NCI-H460 (cell line): Measurements from ENCODE around the gene RASD1. TPM values are rescaled to one million over a fixed set of nuclear protein-coding genes. Genes with fewer than 3 reads are reported as not detected.
"Not testable (repeated sequence)": the region's sequence is repeated elsewhere in the genome, so short reads cannot be mapped to it uniquely, and the experiment has no call there.

Source experiments
- DNase-seq: peaks from one replicate; pipeline ENCODE4 v3.0.0-alpha.2; 2016; ENCODE audit warnings: low read depth; ENCODE audit errors: extremely low read depth
- total RNA-seq: library from RNA; depleted of rRNA; stranded (reverse); fragments of >200 nt; shearing (Covaris generic); gene quantifications from 2 replicates; pipeline ENCODE4 v1.2.3, GENCODE V29; 2014

RASD1 gene
- total RNA-seq, 1 experiment from 2014 or later = 0.94 TPM

- DNase-seq = no peak
Observed at GRCh38 chr17:17499402-17500145, 3.4 kb upstream of the RASD1 start.

GRCh38 chr17:17498606-17499301 lies 2.6 kb upstream of the RASD1 start:
- DNase-seq = no peak

DNA sequence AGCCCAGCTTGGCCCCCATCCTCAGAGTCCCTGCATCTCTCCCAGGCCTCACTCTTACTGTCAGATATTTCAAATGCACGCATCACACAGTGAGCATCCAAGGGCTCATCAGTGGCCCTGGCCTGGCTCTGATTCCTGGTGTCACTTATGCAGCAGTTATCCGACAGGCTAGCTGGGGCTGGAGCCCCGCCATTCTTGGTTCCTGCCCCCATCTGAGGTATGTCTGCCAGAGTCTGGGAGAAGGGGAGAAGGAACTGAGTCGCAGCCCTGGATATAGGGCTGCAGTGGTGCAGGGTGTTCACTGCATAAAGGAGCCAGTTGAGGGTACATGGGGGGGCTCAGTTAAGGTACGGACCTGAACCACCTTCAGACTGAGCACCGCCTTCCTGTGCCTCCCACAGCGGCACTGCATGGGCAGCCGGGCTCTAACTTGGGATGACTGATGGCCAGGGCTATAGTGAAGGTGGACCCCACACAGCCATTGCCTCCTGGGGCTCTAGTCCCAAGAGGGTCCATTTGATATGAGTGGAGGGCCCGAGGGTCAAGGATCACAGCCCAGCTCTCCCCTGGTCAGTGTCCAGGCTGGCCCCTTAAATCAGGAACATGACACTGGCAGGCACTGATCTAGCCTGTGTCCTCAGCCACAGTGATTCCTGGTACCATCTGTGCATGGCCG lies 1.8 kb upstream of the RASD1 start:
- no peak for DNase-seq

DNA sequence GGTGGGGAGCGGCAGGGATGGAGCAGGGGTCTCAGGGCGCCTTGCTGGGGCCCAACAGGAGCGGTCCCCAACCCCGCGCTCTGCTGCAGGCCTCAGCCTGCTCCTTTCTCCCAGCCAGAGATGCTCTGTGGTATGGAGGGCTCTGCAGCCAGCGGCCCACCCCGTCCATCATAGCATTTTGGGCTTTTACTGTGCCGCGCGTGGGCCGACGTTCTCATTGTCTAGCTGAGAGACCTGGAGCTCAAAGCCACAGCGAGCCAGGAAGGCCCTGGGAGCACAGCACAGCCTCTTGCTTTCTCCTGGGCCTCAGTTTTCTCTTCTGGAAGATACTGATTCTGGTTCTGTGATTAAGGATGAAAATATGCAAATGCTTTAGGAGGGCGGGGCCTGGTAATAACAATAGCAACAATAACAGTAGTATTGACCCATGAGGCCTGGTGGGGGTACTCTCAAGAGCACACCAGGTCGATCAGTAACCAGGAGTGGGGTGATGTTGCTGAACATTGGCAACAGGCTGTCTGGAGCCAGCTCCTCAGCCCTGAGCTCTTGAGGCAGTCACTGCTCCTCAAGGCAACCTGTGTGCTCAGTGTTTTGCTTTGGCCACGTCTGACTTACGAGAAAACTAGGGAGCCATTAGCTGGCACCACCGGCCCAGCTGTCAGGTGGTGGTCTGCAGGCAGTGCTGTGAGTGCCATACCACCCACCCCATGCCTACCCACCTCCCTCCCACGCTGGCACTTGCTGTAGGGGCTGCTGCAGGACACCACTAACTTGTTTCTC lies 1.1 kb upstream of the RASD1 start:
- DNase-seq = no peak

- DNase-seq = no peak
Observed at GRCh38 chr17:17495536-17496188, 533 bp downstream of the RASD1 start.

- DNase-seq = no peak
Observed at GRCh38 chr17:17494870-17495535, 1.2 kb downstream of the RASD1 start.

DNA sequence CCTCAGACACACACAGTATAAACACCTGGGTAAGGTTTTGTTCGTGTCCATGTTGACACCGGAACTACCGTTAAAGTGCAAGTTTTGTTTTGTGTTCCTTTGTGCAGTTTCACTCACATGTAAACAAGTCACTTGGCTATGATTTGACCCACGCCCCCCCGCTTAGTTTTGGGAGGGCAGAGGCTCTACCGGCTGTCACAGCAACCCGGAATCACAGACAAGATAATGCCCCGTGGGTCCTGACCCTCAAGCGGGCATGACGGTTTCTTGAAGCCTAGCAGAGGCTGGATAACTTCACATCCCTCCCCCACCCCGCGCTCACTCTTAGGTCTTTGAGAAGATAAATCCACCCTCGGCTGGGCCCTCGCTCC lies 1.7 kb downstream of the RASD1 start:
- no peak for DNase-seq

- DNase-seq = no peak
Observed at GRCh38 chr17:17493986-17494466, 2.2 kb downstream of the RASD1 start.

DNA sequence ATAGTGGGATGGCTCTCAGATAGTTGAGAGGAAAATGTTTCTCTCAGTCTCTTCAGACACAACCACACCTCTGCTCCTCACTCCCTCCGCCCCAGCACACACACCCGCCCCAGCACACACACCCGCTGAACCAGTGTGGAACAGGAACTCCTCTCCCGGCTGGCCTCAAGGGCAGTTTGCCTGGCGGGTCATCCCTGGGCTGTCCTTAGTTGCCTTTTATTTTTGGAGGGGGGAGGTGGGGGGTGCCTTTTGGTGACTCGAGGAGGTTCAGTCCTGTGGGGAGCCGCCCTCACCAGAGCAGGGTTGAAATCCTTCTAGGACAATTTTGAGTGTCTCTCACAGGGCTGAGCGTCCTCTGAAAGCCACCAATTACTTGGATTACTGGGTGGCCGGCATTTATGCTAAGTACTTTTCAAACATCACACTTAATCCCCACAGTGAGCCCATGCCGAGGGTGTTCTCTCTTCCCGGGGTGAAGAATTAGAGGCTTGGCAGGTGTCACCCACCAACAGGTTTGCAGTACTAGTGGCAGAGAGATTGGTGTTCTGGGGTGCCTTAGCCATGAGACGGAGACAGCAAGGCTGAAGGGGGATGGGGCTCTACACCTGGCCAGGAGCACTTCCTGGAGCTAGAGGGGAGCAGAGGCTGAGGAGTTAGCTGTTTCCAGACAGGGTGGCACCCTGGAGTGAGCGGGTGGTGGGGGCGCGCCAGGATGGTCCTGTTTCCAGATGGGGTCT lies 2.8 kb downstream of the RASD1 start:
- DNase-seq = no peak

GRCh38 chr17:17492571-17492970 lies 3.6 kb downstream of the RASD1 start:
- DNase-seq = no peak

DNA sequence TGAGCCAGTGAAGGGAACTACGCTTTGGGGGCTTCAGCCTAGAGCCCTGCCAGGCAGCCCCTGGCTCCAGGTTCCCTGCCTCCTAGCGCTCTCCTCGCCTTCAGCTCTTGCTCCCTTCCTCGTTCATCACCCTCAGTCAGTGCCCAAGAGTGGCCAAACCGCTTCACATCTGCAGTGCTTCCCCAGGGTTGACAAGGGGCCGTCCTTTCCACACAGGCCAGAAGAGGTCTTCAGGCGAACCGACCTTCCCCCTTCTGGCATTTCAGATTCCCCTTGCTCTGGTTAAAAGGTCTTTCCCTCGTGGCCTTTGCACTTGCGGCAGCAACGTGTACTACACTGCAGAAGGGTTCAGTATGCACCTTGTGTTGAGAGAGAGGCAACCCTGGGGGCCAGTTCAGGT lies 4.1 kb downstream of the RASD1 start:
- DNase-seq = no peak

GRCh38 chr17:17491546-17491988 lies 4.6 kb downstream of the RASD1 start:
- no peak for DNase-seq

DNA sequence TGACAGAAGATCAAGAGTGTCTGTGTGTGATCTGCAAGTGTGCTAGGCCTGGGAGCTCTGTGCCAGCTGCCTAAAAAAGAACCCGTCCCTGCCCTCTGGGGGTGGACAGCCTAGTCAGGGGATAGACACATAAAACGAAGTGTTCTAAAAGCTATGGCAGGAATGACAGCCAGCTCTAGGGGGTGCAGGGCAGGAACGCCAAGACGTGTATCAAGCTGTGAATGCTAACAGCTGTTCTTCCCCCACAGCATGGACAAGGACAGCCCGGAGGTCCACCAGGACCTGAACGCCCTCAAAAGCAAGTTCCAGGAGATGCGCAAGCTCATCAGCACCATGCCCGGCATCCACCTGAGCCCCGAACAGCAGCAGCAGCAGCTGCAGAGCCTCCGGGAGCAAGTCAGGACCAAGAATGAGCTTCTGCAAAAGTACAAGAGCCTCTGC lies 5.1 kb downstream of the RASD1 start:
- DNase-seq = no peak

- DNase-seq = no peak
Observed at GRCh38 chr17:17487998-17488397, 8.2 kb downstream of the RASD1 start.

- DNase-seq = not testable (repeated sequence)
Observed at GRCh38 chr17:17486416-17486815, 9.8 kb downstream of the RASD1 start.

DNA sequence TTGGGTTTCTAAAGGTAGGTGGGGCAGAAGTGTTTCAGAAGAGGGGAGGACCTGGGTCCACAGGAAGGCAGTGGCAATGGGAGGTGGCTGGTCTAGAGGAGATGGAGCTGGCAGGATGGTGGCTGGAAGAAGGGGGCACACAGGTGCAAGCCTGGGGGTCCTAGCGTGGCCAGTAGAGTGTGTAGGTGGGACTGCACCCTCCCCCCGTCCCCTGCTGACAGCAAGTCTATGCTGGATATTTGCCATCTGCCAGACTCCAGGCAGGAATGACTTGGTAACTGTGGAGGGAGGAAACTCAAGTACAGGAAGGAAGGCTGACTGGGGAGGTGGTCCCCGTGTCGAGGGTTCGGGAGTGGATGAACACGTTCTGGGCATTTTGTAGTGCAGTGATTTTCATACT lies 10.8 kb downstream of the RASD1 start:
- no peak for DNase-seq

DNA sequence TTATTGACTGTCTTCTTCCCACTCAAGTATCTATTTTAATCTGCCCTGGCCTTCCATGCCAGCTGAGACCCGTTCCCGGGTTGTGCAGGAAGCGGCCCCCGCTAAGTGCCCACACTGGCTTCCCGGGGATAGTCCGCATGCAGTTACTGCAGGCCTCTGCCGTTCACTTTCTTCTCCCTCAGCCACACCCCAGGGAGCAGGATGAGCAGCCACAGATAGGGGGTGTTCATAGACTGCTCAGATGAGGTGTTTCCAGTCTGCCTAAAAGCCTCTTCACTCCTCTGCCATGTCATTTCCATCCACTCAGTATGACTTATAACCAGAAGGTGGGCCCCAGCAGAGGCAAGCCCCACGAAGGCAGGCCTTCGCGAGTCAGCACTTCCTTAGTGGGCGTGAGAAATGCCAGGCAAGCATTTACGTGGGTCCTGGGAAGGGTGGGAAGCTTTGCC lies 11.7 kb downstream of the RASD1 start:
- DNase-seq = no peak

GRCh38 chr17:17481860-17482259 lies 14.3 kb downstream of the RASD1 start:
- DNase-seq = no peak

DNA sequence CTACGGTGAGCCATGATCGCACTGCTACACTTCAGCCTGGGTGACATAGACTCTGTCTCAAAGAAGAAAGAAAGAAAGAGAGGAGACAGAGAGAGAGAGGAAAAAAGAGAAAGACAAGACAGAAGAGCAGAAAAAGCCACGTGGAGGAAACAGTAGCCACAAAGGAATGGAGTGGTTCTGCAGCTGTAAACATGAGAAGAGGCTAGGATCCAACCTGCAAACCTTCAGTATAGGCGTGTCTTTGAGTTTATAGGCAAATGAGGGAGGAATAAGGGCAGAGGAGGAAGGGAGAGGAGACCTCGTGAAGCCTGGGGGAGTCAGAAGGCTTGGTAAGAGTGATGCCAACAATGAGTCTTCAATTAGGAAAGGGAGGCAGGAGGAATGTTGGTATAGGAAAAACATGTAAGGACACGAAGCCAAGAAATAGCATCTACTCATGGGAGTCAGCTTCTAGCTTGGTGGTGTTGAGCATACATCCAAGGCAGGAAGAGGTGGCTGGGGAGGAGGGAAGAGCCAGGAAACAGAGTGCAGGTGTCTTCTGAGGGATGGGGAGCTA lies 15.5 kb downstream of the RASD1 start:
- DNase-seq = no peak
